ENCODE data around the gene RUFY1.
A peak's percentile ranks its signal among the peaks of the same experiment; 100 is the strongest.
"Not testable (repeated sequence)": the region's sequence is repeated elsewhere in the genome, so short reads cannot be mapped to it uniquely, and the experiment has no call there.

RUFY1 gene

DNA sequence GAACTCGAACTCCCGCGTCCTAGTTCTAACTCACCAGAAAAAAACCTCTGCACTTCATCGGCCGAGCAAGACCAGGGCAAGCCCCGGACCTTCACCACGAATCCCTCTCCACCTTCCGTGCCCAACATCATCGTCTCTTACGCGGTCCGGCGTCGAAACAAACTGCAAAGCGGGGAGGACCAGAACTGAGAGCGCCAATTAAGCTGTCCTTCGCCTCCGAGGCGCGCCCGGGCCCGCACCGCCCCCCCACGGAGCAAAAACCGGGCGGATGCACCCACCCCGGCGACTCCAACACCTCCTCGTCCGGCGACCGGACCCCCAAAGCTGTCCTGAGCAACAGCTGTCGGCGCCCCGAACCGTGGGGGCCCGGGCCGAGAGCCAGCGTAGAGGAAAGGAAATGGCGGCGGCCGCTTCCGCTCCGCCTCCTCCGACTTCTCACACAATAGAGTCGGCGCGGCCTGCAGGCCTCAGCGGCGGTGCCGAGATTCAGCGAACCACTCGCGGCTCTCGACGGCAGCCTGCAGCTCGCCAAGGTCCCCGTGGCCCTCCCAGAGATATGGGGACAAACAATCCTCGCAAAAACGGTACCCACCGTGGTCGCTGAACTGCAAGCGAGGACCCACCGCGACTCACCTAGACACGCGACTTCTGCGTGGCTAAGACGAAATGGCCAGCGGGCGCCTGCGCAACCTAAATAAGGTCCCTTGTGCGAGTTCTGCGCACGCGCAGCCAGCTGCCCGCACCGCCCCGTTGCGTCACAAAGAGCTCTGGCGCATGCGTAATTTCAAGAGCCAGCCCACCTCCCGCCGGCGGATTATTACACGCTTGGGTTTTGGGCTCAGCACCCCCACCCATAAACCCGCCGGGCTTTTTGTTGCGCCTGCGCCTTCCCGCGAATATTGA is 72.9 kb downstream of the RUFY1 start, which contains the start of gene HNRNPH1:
HNRNPH1 (minus strand) TSS at position 669 of the 903 bp plus-strand sequence; CDS start at position 131, 538 bp downstream.
- DNase-seq = peak; percentile 98

DNA sequence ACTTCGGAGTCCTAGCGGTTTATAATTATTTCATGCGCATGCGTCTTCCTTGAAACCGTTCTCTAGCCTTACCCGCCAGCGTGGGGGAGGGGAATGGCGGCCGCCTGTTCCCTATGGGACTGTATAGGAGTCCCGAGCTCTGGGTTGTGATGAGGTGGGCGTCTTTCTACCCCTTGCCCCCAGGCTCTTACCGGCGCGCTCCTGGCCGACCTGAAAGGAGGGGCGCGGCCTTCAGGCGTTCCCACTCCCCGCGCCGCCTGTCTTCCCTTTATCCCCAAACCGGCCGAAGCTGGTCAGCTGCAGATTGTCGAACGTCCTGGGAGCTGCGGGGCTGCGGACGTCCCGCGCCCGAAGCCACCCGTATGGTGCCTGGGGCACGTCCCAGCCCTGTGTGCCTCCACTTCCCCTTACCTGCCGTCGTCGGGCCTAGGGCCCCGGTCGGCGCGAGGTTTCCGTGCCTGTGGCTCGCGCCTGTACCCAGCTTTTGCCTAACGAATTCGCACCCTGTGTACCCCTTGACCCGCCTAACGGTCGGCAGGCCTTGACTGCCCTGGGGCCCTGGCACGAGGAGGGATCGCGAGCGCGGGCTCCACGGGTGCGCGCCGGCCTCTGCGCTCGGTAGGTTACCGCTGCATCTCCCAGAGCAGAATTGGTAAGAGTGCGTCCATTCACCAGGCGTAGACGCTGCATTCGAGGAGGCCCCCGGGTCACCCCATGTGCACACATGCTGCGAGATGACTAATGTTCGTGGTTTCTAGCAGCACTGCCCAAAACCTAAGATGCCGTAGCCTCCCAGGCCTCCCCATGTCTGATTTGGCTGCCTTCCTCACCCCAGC is 73.8 kb downstream of the RUFY1 start:
- DNase-seq = peak; percentile 61

DNA sequence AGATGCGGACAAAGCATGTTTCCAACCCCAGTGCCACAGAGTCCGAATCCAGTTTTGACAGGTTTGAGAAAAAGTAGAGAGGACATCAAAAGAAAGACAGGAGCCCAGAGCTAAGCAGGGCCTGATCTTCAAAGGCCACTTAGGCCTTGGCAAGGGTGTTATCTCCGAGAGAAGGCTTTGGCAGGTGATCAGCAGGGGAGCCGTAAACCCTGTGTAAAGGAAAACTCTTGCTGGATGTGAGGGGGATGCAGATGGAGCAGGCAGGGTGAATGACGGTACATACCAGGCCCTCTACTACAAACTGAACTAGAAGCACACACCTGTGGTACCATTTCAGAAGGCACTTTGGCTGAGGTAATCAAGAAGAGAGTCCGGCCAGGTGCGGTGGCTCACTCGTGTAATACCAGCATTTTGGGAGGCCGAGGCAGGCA is 74.5 kb downstream of the RUFY1 start:
- DNase-seq = no peak

DNA sequence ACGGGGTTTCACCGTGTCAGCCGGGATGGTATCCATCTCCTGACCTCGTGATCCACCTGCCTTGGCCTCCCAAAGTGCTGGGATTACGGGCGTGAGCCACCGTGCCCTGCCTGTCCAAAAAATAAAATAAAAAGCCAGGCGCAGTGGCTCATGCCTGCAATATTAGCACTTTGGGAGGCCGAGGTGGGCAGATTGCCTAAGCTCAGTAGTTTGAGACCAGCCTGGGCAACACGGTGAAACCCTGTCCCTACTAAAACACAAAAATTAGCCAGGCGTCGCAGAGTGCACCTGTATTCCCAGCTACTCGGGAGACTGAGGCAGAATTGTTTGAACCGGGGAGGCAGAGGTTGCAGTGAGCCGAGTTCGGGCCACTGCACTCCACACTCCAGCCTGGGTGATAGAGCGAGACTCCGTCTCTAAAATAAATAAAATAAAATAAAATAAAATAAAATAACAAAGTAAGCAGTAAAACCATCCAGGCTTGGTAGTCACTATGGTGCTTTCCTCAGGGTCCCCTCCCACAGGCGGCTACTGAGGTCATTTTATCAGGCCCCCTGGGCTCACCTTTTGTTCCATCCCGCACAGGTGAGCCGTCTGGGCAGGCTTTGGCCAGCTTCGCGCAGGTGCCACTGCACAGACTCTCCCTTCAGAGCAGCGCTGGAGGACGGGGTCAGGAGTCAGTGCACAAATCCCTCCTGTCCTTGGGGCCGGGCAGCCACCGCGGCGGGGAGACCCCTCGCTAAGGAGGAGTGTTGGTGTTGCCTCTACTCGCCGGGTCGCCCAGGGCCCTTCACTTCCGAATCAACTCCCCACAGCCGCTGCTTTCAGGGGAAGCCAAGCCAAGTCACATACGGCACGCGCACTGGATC is 83.4 kb downstream of the RUFY1 start:
- DNase-seq = not testable (repeated sequence)

DNA sequence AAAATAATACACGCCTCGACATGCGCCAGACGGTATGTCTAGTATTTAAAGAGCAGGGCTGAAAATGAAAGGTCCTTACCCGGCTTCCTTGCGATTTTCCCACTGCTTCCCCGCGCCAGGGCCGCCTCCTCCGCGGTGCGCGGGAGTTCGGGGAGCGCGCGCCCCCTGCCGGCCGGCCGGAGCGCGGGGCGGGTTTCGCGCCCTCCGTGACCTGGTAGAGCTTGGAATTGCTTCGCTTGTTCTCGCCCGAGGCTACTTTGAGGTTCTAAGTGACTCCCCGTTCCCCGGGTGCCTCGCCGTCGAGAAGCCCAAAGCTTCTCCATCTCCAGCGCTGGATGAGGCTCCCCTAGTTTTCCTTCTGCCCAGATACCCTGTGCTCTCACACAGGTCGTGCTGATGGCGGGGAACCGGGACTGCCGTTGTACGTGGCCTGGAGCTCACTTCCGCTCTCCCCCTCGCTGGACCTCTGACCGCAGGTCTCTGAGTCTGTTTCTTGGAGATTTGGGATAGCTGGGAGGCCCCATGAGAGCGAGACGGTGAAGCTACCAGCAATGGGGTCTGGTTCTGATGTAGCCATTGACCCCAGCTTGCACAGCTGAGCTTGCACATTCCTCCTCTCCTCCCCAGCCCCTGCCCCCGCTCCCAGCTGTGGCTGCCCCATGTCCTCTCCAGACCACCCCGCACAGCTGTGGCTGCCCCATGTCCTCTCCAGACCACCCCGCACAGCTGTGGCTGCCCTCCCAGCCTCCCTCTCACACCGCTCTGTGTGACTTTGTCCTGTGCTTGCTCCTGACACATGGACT is 84.2 kb downstream of the RUFY1 start:
- not testable (repeated sequence) for DNase-seq

DNA sequence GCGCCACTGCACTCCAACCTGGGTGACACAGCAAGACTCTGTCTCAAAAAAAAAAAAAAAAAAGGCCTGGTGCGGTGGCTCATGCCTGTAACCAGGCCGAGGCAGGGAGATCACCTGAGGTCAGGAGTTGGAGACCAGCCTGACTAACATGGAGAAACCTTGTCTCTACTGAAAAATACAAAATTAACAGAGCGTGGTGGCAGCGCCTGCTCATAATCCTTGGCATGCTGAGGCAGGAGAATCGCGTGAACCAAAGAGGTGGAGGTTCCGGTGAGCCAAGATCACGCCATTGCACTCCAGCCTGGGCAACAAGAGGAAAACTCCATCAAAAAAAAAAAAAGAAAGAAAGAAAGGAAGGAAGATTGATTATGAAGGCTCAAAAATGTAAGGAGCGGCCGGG is 88.9 kb downstream of the RUFY1 start:
- not testable (repeated sequence) for DNase-seq

DNA sequence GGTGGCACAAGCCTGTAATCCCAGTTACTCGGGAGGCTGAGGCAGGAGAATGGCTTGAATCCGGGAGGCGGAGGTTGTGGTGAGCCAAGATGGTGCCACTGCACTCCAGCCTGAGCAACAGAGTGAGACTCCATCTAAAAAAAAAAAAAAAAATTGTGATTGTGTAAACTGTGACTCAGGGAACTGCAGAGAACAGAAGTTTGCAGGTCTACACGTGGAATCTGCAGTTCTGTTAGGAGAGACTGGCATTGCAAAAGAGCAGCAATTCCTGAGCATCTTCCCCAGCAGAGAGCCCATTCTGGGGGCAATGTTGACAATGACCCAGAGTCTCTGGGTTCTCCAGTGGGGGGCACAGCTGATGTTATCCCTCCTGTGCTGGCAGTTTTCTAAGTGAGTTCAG is 91.4 kb downstream of the RUFY1 start:
- DNase-seq = not testable (repeated sequence)

- not testable (repeated sequence) for DNase-seq
Measured at GRCh38 chr5:179642626-179643025, 92.3 kb downstream of the RUFY1 start.

- not testable (repeated sequence) for DNase-seq
Measured at GRCh38 chr5:179643141-179643920, 93.0 kb downstream of the RUFY1 start.

GRCh38 chr5:179644766-179645165 is 94.4 kb downstream of the RUFY1 start:
- DNase-seq = not testable (repeated sequence)

DNA sequence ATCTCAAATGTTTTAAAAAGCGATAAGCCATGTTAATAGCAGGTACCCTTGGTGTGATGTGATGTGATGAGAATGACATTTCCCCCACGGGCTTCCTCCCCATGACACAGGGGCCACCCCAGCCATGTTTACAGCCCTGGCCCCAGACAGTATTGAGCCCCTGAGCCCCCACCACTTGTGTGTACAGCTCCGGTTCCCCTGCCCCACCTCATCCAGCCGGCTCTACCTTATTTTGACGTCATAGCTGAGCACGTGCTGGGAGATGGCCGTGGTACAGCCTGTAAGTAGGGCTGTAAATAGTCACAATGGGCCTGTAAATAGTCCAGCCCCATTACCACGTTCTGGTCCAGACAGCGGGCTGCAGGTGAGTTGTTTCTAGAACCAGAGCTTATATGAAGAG is 98.1 kb downstream of the RUFY1 start:
- DNase-seq = no peak

GRCh38 chr5:179649166-179649703 is 98.9 kb downstream of the RUFY1 start:
- DNase-seq = not testable (repeated sequence)

DNA sequence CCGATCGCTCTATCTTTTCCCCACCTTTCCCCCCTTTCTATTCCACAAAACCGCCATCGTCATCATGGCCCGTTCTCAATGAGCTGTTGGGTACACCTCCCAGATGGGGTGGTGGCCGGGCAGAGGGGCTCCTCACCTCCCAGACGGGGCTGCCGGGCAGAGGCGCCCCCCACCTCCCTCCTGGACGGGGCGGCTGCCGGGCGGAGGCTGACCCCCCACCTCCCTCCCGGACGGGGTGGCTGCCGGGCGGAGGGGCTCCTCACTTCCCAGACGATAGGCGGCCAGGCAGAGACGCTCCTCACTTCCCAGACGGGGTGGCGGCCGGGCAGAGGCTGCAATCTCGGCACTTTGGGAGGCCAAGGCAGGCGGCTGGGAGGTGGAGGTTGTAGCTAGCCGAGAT is 99.9 kb downstream of the RUFY1 start:
- DNase-seq = not testable (repeated sequence)

GRCh38 chr5:179653135-179653534 is 102.8 kb downstream of the RUFY1 start:
- not testable (repeated sequence) for DNase-seq

- DNase-seq = not testable (repeated sequence)
Measured at GRCh38 chr5:179657302-179658178, 107.2 kb downstream of the RUFY1 start.

GRCh38 chr5:179658179-179658856 is 108.0 kb downstream of the RUFY1 start:
- DNase-seq = not testable (repeated sequence)

All from islet precursor cell (in vitro differentiated cells).